ENCODE measurements around the gene AMPD2. TPM values are rescaled to one million over a fixed set of nuclear protein-coding genes. Genes with fewer than 3 reads are reported as not detected.
"Not testable (repeated sequence)": the region's sequence is repeated elsewhere in the genome, so short reads cannot be mapped to it uniquely, and the experiment has no call there.

Gene AMPD2
- total RNA-seq, 1 experiment from 2014 or later: 94.2 TPM

GRCh38 chr1:109649491-109649914 lies 29.9 kb downstream of the AMPD2 start:
- no peak for DNase-seq (ENCODE audit: low spot score)

DNA sequence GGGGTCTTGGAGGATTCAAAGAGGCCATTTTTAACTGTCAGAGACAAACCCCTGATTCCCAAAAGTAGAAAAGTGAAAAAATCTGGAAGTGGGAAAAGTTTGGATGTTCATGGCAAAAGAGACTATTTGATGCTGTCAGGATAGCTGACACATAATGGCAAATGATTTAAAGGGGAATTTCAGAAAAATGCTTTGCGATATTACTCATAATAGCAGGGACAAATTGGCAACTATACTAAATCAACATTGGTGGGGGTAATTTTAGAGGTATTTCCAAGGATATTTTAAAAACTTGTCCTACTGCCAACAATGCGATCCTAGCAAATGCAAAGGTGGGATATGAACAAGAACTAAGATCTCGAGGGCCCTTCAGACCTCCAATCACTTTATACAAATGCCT lies 31.0 kb downstream of the AMPD2 start:
- no peak for DNase-seq (ENCODE audit: low spot score)

DNA sequence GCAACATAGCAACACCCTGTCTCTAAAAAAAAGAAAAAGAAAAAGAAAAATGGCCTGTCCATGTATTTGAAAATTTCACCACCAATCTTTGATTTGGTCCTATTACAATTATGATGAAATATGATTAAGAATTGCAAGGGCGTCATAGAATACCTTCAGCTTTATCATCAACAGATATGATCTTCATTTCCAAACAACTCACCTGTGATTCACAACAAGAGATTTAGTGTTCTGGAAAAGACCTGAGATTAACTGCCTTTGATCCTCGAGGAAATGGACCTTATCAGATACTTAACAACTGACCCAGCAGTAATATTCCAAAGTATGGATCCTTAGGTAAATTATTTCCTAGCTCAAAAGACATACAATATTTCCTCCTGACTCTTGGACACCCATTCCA lies 32.8 kb downstream of the AMPD2 start:
- DNase-seq (ENCODE audit: low spot score): no peak

DNA sequence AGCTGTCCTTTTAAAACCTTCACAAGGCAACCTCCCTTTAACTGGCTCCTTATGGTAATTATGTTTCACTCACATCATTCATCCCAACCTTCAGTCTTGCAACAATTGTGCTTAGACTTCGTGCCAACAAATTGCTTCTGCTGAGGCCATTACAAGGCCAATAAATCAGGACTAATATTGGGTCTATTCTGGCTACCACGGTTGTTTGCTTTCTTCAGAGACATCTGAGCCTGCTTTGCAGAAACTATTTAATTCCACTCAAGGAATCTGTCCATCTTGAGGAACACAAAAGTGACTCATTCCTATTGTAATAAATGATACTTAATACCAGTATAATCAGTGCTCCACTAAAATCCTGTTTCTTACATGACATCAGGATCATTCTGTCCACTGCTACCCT lies 33.7 kb downstream of the AMPD2 start:
- DNase-seq (ENCODE audit: low spot score): no peak

GRCh38 chr1:109654519-109654918 lies 34.9 kb downstream of the AMPD2 start:
- DNase-seq (ENCODE audit: low spot score): no peak

- DNase-seq (ENCODE audit: low spot score): peak; percentile 56
These were observed 36.2 kb downstream of the AMPD2 start, which contains the start of gene GSTM4 for GRCh38 chr1:109655615-109656519. Gene GSTM4 (plus strand): TSS chr1:109656099. CDS start chr1:109656390, 291 bp downstream.

DNA sequence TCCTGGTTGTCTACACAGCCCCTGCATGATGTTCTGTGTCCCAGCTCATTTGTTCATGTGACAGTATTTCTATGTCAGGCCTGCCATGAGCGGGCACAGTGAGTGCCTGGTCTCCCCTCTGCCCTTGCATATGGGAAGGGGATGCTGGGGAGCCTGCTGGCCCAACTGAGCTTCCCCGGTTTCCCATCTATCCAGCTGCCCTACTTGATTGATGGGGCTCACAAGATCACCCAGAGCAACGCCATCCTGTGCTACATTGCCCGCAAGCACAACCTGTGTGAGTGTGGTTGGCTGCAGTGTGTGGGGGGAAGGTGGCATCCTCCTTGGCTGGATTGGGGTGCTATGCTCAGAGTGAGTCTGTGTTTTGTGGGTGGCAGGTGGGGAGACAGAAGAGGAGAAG lies 37.8 kb downstream of the AMPD2 start:
- DNase-seq (ENCODE audit: low spot score): no peak

- no peak for DNase-seq (ENCODE audit: low spot score)
These were observed 38.3 kb downstream of the AMPD2 start for GRCh38 chr1:109657970-109658369.

DNA sequence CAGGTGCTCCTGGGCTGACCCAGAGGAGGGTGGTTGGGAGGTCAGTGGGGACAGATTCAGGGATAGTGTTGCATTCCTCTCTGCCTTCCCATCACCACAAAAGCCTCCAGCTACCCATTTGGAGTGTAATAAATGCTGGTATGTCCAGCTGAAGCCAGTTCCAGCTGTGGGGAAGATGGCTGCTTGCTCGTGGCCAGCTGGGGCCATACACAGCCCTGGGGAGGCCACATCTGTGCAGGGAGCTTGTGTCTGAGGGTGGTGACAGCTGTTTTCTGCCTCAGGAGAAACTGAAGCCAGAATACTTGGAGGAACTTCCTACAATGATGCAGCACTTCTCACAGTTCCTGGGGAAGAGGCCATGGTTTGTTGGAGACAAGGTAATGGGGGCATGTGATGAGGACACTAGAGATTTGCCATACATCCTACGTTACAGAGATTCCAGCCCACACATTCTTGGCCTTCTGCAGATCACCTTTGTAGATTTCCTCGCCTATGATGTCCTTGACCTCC lies 39.0 kb downstream of the AMPD2 start:
- no peak for DNase-seq (ENCODE audit: low spot score)

GRCh38 chr1:109659145-109659544 lies 39.5 kb downstream of the AMPD2 start:
- no peak for DNase-seq (ENCODE audit: low spot score)

DNA sequence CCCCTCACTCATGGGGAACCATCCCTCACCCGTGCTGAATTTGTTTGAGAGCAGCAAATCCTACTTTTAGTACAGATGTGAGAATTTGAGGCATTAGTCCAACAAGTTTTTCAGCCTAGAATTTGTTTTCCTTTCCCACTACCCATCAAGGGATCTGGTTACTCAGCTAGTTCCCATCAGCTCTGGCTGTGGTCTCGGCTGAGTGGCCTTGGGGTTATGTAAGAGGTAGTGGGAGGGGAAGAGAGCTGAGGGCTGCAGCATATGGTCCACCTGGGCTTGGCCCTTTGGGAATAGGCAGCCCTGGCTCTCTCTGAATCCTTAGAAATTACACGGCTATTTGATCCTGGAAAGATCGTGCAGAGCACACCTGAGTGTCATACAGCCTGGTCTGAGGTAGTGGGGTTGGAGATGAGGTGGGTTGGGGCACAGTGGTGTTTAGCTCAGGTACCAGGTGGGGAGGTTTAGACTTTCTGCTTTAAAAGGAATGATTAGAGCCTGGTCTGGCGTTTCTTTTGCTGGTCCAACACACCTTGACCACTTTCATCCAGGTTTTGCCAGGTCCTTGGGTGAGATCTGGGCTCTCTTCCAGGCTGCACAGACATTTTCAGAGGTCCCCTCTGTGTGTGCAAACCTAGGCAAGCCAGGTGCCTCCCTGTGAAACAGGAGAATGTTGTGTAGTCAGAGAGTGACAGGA lies 40.5 kb downstream of the AMPD2 start:
- no peak for DNase-seq (ENCODE audit: low spot score)

DNA sequence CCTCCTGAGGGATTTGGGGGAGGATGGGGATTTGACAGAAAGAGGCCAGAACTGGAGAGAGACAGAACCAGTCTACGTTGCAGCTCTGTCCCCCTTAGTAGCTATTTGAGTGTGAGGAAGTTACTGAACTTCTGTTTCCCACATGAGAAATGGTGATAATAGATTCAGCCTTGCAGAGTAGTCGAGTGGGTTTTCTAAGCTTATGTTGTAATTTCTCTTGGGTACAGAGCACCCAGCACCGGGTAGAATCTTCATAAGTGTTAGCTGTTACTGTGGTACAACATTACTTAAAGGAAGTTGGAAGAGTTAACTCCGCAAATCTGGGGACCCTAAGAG lies 41.0 kb downstream of the AMPD2 start:
- not testable (repeated sequence) for DNase-seq (ENCODE audit: low spot score)

GRCh38 chr1:109661391-109661790 lies 41.8 kb downstream of the AMPD2 start:
- DNase-seq (ENCODE audit: low spot score): no peak

GRCh38 chr1:109664671-109665070 lies 45.0 kb downstream of the AMPD2 start:
- DNase-seq (ENCODE audit: low spot score): no peak

- DNase-seq (ENCODE audit: low spot score): no peak
These were observed 48.0 kb downstream of the AMPD2 start, which contains the start of gene GSTM2 for GRCh38 chr1:109667452-109668122. Gene GSTM2 (plus strand): TSS chr1:109668057. CDS start chr1:109668116, 59 bp downstream.

DNA sequence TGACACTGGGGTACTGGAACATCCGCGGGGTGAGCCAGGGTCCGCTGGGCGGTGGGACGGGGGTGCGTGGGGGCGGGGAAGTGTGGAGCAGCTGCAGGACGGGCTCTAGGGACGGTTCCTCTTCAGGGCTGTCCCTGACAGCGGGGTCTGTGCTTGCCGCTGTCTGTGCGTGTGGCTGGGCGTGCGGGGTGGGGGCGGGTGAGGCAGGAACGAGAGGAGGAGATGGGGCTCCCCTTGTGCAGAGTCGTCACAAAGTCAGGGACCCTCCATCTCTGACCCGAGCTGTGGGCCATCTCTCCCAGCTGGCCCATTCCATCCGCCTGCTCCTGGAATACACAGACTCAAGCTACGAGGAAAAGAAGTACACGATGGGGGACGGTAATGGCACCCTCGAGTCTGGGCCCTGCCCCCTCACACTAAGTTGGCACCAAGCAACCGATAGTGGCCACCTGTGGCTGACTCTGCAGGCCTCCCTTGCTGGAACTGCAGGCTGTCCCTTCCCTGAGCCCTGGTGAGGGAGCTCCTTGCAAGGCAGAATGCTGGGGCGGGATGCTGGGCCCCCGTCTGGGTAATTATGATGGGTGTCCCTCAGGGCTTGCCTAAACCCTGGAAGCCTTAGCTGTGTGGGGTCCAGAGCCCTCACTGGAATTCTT lies 48.6 kb downstream of the AMPD2 start:
- no peak for DNase-seq (ENCODE audit: low spot score)

- DNase-seq (ENCODE audit: low spot score): no peak
These were observed 49.8 kb downstream of the AMPD2 start for GRCh38 chr1:109669246-109669948.

DNA sequence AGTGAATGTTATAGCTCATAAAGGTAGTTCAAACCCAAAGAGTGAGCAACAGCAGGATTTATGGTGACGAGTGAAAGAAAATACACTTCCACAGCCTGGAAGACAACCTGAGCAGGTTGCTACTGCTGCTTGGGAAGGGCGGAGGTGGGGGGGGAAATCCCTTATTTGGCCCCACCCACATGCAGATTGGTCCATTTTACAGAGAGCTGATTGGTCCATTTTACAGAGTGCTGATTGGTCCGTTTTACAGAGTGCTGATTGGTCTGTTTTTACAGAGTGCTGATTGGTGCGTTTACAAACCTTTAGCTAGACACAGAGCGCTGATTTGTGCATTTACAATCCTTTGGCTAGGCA lies 50.3 kb downstream of the AMPD2 start:
- DNase-seq (ENCODE audit: low spot score): not testable (repeated sequence)

GRCh38 chr1:109671067-109671466 lies 51.4 kb downstream of the AMPD2 start:
- no peak for DNase-seq (ENCODE audit: low spot score)

DNA sequence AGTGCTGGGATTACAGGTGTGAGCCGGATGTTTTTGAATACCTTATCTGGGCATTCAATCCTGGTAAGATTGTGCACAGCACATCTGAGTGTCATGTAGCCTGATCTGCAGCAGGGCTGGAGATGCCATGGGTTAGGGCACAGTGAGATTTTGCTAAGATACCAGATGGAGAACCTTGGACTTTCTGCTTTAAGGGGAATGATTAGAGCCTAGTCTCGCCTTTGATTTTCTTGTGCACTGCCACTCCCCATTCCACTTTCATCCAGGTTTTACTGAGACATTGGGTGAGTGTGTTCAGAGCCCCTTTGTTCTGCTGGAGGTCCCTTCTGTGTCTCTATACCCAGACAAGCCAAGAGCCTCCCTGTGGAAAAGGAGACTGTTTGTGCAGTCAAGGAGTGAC lies 54.2 kb downstream of the AMPD2 start:
- DNase-seq (ENCODE audit: low spot score): not testable (repeated sequence)
